Measurements from ENCODE around the gene SLC5A2. TPM values are rescaled to one million over a fixed set of nuclear protein-coding genes. Genes with fewer than 3 reads are reported as not detected.
"Not testable (repeated sequence)": the region's sequence is repeated elsewhere in the genome, so short reads cannot be mapped to it uniquely, and the experiment has no call there.

The SLC5A2 gene
- total RNA-seq, 1 experiment from 2014 or later: 1.6 TPM

- BruUV-seq (replicated peaks): no TSS peak
These were observed 43.4 kb upstream of the SLC5A2 start for GRCh38 chr16:31439519-31439918.

GRCh38 chr16:31440516-31441184 lies 42.3 kb upstream of the SLC5A2 start:
- no peak overlapping the region for H3K27ac Mint-ChIP-seq (ENCODE audit: unreplicated experiment)
- CTCF ChIA-PET: no interaction called here
- no TSS peak for BruUV-seq (replicated peaks)
- no peak for DNase-seq
- TF ChIP-seq CTCF (IDR thresholded peaks at IDR 0.05; ENCODE audit: unreplicated experiment): no peak
- peaks cover 17% of the 10 kb centered on the region for H3K36me3 Mint-ChIP-seq (ENCODE audit: insufficient read depth, unreplicated experiment)
- no peak overlapping the region for H3K4me3 Mint-ChIP-seq (ENCODE audit: low read depth, unreplicated experiment)
- H3K4me1 Mint-ChIP-seq (ENCODE audit: low read depth, unreplicated experiment): peaks cover 7% of the 10 kb centered on the region
- H3K27me3 Mint-ChIP-seq (ENCODE audit: unreplicated experiment): peaks cover 8% of the 10 kb centered on the region
- intact Hi-C loops (cut with micrococcal nuclease; ENCODE audit: unreplicated experiment): loop anchor here (5.0 kb wide), 2 partner anchors 53 to 238 kb away; partner anchors contain the start of gene PYCARD
- H3K9me3 Mint-ChIP-seq (ENCODE audit: low read depth, unreplicated experiment): no peaks in the 10 kb centered on the region

More at GRCh38 chr16:31439519-31439918, 43.4 kb upstream of the SLC5A2 start:
- TF ChIP-seq CTCF (IDR thresholded peaks at IDR 0.05; ENCODE audit: unreplicated experiment): no peak
- intact Hi-C loops (cut with micrococcal nuclease; ENCODE audit: unreplicated experiment): no loop called here
- CTCF ChIA-PET: no interaction called here
- no peak overlapping the region for H3K27ac Mint-ChIP-seq (ENCODE audit: unreplicated experiment)
- H3K4me3 Mint-ChIP-seq (ENCODE audit: low read depth, unreplicated experiment): no peak overlapping the region
- peaks cover 7% of the 10 kb centered on the region for H3K4me1 Mint-ChIP-seq (ENCODE audit: low read depth, unreplicated experiment)
- H3K9me3 Mint-ChIP-seq (ENCODE audit: low read depth, unreplicated experiment): no peaks in the 10 kb centered on the region
- peaks cover 8% of the 10 kb centered on the region for H3K27me3 Mint-ChIP-seq (ENCODE audit: unreplicated experiment)
- DNase-seq: no peak
- peaks cover 17% of the 10 kb centered on the region for H3K36me3 Mint-ChIP-seq (ENCODE audit: insufficient read depth, unreplicated experiment)

- no TSS peak for BruUV-seq (replicated peaks)
- intact Hi-C loops (cut with micrococcal nuclease; ENCODE audit: unreplicated experiment): loop anchor here (5.0 kb wide), 2 partner anchors 55 to 240 kb away; partner anchors contain the start of gene PYCARD
- CTCF ChIA-PET: interaction anchor here (0.6 to 1.3 kb wide), 5 partner anchors 16 to 325 kb away, joined by 3 to 5 read pairs (median 4); partner anchors contain the start of gene ARMC5
- Mint-ChIP-seq H3K4me1 (ENCODE audit: low read depth, unreplicated experiment) (peaks cover 7% of the 10 kb centered on the region), H3K36me3 (ENCODE audit: insufficient read depth, unreplicated experiment) (peaks cover 17% of the 10 kb centered on the region), H3K27ac (ENCODE audit: unreplicated experiment) (peak overlapping the region; percentile 62), H3K4me3 (ENCODE audit: low read depth, unreplicated experiment) (peak overlapping the region; percentile 72), H3K27me3 (ENCODE audit: unreplicated experiment) (peaks cover 8% of the 10 kb centered on the region), H3K9me3 (ENCODE audit: low read depth, unreplicated experiment) (no peaks in the 10 kb centered on the region)
- no peak for TF ChIP-seq CTCF (IDR thresholded peaks at IDR 0.05; ENCODE audit: unreplicated experiment)
- no peak for DNase-seq
These were observed 41.0 kb upstream of the SLC5A2 start for GRCh38 chr16:31441956-31442355.

GRCh38 chr16:31445931-31446330 lies 37.0 kb upstream of the SLC5A2 start:
- CTCF ChIA-PET: interaction anchor here (0.7 to 1.0 kb wide), 2 partner anchors 12 to 493 kb away, joined by 3 to 6 read pairs; no protein-coding TSS in a partner anchor
- H3K27ac Mint-ChIP-seq (ENCODE audit: unreplicated experiment): not testable (repeated sequence)

GRCh38 chr16:31451201-31451600 lies 31.7 kb upstream of the SLC5A2 start:
- intact Hi-C loops (cut with micrococcal nuclease; ENCODE audit: unreplicated experiment): loop anchor here (5.0 to 10.0 kb wide), 3 partner anchors 36 to 416 kb away; no protein-coding TSS in a partner anchor
- Mint-ChIP-seq H3K27me3 (ENCODE audit: unreplicated experiment) (no peaks in the 10 kb centered on the region), H3K4me3 (ENCODE audit: low read depth, unreplicated experiment) (no peak overlapping the region), H3K9me3 (ENCODE audit: low read depth, unreplicated experiment) (no peaks in the 10 kb centered on the region), H3K27ac (ENCODE audit: unreplicated experiment) (peak overlapping the region; percentile 11), H3K4me1 (ENCODE audit: low read depth, unreplicated experiment) (peaks cover 21% of the 10 kb centered on the region), H3K36me3 (ENCODE audit: insufficient read depth, unreplicated experiment) (peaks cover 35% of the 10 kb centered on the region)
- CTCF ChIA-PET: interaction anchor here (0.6 to 1.7 kb wide), 9 partner anchors 8 to 466 kb away, joined by 3 to 11 read pairs (median 3); partner anchors contain the start of genes HSD3B7, KAT8, ZNF267 and ZNF843
- no TSS peak for BruUV-seq (replicated peaks)
- TF ChIP-seq CTCF (IDR thresholded peaks at IDR 0.05; ENCODE audit: unreplicated experiment): no peak
- no peak for DNase-seq

More at GRCh38 chr16:31445931-31446330, 37.0 kb upstream of the SLC5A2 start:
- H3K9me3 Mint-ChIP-seq (ENCODE audit: low read depth, unreplicated experiment); H3K4me3 Mint-ChIP-seq (ENCODE audit: low read depth, unreplicated experiment); H3K27me3 Mint-ChIP-seq (ENCODE audit: unreplicated experiment); intact Hi-C loops (cut with micrococcal nuclease; ENCODE audit: unreplicated experiment); DNase-seq; BruUV-seq (replicated peaks); H3K4me1 Mint-ChIP-seq (ENCODE audit: low read depth, unreplicated experiment): not testable (repeated sequence)
- peaks cover 17% of the 10 kb centered on the region for H3K36me3 Mint-ChIP-seq (ENCODE audit: insufficient read depth, unreplicated experiment)
